NCI-H345 treated with DMSO at 0.1 percent for 48 hours (cell line): Measurements from ENCODE around the gene ZNF80.

Source experiments
- DNase-seq: peaks from one replicate; lab custom pipeline; 2025; ENCODE audit not compliant: unreplicated experiment; lab: John Stamatoyannopoulos, UW

ZNF80 gene

GRCh38 chr3:114221165-114221880 lies 16.1 kb downstream of the ZNF80 start:
- no peak for DNase-seq

DNA sequence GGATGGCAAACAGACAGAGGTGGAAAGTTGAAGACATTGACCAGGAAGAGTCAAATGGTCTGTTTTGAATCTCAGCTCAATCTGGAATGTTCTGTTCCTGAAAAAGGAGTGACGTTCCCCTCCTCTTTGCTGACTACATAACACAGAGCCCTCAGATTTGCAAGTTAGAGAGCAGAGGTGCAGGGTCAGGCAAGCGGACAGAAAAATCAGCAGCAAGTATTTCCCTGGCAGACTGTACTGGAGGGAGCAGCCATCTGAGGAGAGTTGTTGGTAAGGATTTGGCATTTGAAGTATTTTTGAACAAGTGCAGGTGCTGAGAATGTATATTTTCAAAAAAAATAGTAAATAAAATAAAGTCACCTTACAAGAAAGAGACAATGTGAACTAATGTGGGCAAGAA lies 17.6 kb downstream of the ZNF80 start:
- no peak for DNase-seq

GRCh38 chr3:114218578-114219185 lies 18.7 kb downstream of the ZNF80 start:
- no peak for DNase-seq

- DNase-seq = no peak
Observed at GRCh38 chr3:114218006-114218405, 19.4 kb downstream of the ZNF80 start.

DNA sequence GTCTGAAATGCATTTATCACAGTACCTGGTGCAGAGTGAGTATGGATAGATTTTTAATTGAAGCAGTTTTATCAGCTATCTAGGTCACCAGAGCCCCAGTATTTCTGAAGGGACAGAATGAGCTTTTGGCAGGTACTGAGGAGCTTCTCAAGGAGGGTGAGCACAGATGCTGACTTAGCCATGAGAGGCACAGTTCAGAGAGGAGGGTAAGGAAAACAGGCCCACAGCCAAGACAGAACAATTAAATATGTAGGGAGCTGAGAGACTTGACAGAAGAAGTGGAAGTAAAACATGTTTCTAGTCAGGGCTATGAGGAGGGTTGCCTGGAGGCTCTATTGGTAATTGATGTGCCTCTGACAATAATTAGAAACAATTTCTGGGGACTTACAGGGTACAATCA lies 20.1 kb downstream of the ZNF80 start:
- no peak for DNase-seq

- DNase-seq = no peak
Observed at GRCh38 chr3:114216186-114216970, 21.0 kb downstream of the ZNF80 start.

DNA sequence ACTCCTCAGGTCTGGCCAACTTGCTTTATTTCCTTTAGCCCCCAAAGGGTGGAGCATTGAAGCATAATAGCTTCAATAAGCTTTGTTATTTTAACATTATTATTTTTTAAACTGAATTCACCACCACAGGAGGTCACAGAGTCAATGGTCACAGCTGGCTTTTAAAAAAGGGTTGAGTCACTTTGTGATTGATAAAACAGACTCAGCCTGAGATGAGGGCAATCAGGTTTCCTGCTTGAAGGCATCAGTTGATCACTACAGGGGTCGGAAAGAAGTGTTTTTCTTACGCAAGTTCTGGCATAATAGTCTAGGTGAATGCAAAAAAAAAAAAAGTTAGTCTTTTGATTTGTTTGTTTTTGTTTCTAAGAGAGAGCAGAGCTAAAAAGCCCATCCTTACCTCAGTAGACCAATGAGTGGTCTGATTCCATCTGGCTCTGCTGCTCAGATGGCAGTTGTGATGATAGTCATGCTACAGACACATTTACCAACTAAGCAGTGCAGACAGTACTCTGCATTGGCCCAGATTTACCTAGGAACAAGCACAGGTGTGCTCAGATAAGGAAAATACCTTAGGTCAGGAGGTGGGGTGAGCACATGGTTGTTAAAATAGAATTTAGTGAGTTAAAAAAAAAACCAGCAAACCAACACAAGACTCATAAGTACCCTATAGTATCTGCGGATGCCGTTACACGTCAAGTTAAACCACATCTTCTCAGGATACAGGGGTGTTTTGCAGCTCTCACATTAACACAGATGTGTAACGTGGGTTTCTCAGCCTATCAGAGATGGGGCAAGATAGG lies 22.6 kb downstream of the ZNF80 start:
- DNase-seq = peak; percentile 23

DNA sequence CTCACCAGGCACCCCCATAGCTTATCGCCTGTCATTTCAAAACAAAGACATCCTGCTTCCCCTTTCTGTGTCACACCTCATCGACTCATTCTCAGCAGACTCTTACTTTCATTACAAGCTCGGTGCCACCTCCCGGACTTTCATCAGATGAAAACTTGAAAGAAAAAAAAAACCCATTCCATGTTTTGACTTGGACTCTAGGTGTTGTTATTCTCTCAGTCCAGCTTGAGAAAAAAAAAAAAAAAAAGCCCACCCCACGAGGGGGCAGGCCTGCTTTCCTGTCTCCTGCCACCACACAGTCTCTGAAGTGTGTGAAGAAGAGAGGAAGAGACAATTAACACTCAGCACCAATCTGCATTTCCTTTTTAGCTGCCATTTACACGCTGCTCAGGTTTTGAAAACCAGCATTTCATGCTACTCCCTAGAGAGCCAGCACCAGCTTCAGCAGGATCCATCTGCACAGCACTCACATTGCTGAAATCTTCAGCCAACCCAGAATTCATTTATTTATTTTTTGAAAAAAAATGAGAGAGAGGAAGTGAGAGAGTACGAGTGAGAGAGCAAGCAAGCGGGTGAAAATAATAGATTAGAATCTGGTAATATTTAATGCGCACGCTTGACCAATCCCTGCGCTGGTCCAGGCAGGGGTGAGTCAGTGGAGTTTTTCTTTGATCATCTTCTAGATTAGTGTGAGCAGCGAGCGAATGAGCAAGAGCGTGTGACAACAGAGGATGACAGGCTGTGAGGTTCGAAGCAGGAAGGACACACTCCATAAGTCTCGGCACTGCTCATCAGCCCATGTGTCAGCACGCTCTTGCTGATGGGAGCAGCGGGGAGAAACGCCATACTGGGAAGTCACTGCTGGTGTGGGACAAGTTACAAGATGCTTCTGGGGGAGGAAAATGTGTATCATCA lies 23.5 kb downstream of the ZNF80 start:
- DNase-seq = no peak

DNA sequence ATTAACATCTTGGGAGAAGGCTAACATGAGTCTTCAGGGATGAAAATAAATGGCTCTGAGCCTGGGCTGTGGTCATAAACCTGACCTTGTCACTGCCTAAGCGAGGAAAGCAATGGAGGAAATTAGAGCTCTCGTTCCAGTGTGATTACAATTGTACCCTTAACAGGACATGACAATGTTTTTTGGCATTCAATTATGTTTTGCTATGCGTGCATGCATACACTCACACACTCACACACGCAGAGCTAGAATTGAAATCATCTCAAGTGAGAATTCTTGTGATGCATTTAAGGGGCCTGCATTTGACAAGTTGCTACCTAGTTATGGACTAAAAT lies 24.1 kb downstream of the ZNF80 start:
- DNase-seq = no peak

- no peak for DNase-seq
Observed at GRCh38 chr3:114212646-114213045, 24.7 kb downstream of the ZNF80 start.

- DNase-seq = no peak
Observed at GRCh38 chr3:114207768-114208167, 29.6 kb downstream of the ZNF80 start.

- no peak for DNase-seq
Observed at GRCh38 chr3:114206342-114206741, 31.0 kb downstream of the ZNF80 start.

DNA sequence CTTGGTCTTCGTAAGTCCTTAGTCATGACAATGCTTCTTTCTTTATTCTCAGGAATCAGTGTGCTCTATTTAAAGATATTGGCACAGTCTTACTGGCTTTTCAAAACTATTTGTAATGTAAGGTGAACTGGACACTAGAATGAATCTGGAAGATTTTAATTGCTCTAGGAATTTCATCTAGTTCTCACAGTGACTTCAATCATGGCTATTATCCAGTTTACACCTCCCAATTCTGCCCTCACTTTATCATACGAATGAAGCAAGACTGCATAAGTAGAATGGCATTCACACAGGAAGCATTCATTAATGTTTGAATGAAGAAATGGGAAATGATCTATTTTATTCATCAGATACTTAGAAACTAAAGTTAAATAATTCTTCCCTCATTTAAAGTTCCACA lies 31.8 kb downstream of the ZNF80 start:
- no peak for DNase-seq

GRCh38 chr3:114194750-114195149 lies 42.6 kb downstream of the ZNF80 start:
- DNase-seq = no peak

DNA sequence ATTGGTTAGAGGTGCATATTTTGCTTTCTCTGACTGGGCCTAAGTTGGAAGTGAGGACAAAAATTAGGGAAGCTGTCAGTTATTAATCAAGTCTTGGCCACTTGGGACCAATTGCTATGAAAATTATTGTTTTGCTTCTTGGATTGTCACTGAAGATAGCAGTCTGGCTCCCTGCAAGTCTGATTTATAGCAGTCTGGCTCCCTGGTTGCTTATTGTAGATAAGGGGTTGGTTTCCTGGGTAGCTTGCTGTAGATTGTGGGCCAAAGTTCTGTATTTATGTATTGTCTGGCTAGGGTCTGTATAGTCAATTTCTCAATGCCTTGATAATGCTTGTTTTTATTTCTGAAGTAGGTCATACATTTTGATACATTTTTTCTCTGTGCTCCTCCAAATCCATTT lies 45.2 kb downstream of the ZNF80 start:
- DNase-seq = no peak

DNA sequence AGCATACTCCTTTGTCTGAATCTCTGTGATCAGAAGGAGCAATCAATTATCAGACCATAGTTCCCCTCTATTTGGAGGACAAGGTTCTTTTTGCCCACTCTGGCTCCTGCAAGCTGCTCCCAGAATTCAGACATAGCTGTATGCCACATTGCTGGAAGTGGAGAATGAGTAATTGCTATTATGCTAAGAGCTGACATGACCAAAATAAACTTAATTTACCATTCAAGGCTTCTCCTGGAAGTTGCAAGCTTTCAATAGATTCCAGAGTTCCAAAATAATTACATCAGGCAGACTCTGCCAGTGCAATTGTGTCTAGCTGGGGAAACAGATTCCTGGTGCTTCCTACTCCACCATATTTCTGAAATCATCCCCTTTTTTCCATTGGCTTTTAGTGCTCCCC lies 50.9 kb downstream of the ZNF80 start:
- no peak for DNase-seq
